Cerebellar nuclear complex (tissue), 1 donor: Measurements from ENCODE around the gene GATAD2B.

ENCODE experiments used
- DNase-seq, 2 experiments: peaks; one replicate each; lab custom pipeline; 2025; lab: John Stamatoyannopoulos, UW

GATAD2B gene

GRCh38 chr1:153922972-153923925 lies at the start of gene GATAD2B:
Gene GATAD2B, minus strand, starts transcription at chr1:153922972. Its CDS starts 94,625 bp downstream, at chr1:153828347.
- peak; percentile 92 to 98 for DNase-seq

DNA sequence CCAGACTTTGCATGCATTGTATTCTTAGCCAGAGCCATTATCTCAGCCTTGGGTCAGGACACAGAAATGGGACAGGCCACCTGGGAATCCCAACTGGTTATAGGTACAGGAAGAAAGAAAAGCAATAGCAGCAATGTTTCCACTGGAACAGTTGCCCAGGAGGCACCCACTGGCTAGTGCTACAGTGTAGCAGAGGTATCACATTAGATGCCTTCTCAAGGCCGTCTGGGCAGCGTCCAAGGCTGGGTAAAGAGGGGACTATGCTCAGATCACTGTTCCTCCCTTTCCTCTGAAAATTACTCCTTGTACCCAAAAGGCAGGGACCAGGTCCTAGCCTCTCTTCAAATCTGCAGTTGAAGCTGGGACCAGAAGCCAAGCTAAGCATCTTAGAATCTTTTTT lies 47.6 kb upstream of the GATAD2B start:
- no peak for DNase-seq

- DNase-seq, result no peak
Measured at GRCh38 chr1:153968972-153969371, 46.2 kb upstream of the GATAD2B start.

- DNase-seq, result no peak
Measured at GRCh38 chr1:153968408-153968807, 45.6 kb upstream of the GATAD2B start.

DNA sequence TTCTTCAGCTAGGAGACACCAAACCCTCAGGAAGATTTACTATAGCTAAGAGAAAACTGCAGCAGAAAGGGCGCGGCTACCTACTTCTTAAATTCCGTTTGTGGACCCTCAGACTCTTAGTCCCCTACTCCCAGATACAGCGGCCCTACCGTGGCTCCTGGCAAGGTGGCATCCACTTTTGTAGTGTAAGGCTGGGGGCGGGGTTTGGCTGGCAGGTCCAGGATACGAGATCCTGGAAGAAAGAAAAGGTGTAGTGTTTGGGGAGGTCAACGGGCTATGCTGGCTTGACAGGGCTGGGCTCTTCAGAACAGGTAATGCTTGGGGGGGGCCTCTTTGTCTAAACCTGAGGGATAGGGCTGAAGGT lies 45.2 kb upstream of the GATAD2B start:
- DNase-seq, result no peak

DNA sequence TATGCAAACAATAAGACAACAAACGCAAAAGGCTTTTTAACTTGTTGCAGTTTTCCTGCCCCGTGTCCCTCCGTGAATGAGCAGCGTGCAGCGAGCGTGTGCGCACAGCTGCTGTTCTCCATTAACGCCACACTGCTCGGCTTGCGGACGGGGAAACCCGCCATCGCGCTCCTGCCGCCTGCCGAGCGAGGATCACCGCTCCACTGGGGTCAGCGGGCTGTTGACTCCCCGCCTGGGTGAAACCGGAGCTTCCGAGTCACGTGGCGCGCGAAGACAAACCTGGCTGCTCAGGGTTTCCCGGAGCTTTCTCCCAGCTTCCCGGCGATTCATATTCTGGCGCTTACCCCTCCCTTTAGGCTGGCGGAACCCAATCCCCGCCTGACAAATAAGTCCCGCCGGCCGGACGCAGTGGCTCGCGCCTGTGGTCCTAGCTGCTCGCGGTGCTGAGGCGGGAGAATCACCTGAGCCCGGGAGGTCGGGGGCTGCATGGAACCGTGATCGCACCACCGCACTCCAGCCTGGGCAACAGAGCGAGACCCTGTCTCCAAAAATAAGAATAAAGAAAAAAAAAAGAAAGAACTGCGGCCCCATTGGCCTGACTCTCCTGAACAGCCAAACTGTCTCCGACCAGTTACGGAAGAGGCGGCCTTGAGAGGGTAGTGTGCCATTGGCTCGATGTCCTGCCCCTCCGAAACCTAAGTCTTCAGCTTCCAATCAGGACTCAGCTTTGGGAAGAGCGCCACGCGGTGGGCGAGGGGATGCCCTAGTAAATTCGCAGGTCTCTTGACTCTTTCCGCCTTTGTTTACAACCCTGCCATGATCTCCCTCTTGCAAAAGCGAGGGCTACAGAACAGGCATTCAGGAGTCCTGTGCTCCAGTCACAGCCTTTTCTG lies 44.6 kb upstream of the GATAD2B start, which contains the start of gene CREB3L4:
TSS of gene CREB3L4 (plus strand) at position 796 of the 893 bp plus-strand sequence. CDS start 624 bp downstream, outside the sequence.
- DNase-seq, result peak; percentile 81 to 97

DNA sequence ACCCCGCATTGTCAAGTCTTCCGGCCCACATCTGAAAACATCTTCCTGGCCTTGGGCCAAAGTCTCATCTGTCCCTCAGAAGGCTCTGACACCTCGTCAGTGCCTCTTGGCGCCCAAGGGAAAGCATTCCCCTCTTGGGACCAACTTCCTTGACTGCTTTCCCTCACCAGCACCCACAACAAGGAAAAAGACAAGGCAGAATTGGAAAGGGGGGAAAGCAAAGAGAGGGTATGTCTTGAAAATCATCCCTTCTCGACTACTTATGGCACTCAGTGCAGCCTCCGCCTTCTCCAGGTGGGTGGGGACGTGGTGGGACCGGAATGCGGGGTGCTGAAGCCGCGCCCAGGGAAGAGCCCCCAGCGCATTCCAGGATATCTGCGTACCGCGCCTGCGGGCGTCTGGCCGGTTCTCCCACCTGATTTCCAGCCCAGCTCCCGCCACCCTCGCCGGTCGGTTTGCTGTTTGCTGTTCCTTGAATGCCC lies 41.1 kb upstream of the GATAD2B start:
- no peak for DNase-seq

GRCh38 chr1:153963030-153963849 lies 40.5 kb upstream of the GATAD2B start, which contains the start of gene SLC39A1:
Gene SLC39A1, minus strand, starts transcription at chr1:153963537. Its CDS starts 822 bp downstream, at chr1:153962715.
- peak; percentile 96 to 97 for DNase-seq

- DNase-seq, result no peak
Measured at GRCh38 chr1:153962088-153963029, 39.6 kb upstream of the GATAD2B start.

DNA sequence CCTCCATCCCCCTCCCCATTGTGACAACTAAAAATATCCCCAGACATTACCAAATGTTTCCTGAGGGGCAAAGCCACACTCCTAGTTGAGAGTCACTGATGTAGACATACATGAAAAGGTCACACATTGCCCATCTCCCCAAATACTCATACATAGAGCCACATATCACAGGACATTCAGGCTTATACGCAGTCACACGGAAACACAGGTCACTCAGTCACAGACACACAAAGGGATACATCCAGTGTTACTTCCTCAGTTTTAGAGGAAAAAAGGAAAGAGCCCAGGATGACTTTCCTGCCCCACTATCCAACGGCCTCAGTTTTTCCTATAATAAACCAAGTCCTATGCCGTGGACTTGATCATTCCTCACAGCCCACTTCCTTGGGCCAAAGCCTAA lies 38.6 kb upstream of the GATAD2B start:
- DNase-seq, result no peak

GRCh38 chr1:153960206-153960605 lies 37.4 kb upstream of the GATAD2B start:
- DNase-seq, result no peak

GRCh38 chr1:153959454-153959853 lies 36.7 kb upstream of the GATAD2B start:
- DNase-seq, result no peak

DNA sequence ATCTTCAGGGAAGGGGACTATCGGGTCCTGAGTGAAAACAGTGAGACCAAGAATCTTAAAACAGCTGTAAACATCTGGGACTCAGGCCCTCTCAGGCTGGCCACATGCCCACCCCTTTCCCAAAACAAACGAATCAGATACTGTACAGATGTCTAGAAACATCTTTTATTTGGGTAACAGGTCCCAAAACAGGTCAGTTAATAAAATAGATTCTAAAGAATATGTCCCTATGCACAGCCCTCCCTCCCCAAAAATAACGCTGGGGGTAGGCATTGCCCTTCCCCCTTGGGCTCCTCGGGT lies 36.1 kb upstream of the GATAD2B start:
- DNase-seq, result no peak

DNA sequence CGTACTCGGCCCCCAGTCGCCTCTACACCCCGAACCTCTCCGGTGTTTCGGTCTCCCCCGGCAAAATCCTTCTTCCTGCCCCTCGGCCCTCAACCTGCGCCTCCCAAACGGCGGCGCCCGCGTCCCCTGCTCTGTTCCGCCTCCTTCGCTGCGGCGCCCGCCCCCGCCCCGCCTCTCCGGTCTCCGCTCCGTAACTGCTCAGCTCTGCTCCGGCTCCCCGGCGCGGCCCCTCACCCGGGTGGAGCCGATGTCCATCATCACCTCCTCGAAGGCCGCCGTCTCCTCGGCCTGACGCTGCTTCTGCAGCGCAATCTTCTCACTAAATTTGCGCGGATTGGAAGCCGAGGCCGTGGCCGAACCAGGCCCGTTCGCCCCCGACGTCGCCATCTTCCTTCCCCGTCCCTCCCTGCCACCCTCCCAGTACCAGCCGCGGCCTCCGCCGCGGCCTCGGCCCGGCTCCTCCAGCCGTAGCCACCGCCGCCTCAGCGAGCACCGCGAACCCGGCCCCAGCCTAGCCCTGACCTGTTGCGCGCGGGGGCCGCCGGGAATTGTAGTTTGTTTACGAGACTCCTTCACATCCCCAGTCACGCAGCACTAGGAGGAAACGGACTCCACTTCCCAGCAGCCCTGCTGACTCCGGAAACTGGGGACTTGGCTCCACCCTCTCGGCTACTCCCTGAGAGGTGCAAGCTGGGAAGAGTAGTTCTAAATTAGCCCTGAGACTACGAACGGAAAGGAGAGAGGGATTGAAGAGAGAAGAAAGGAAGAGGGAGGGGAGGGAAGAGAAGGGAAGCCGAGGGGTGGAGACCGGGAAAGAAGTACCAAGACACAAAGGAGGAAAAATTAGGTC lies 35.6 kb upstream of the GATAD2B start, which contains the start of gene CRTC2:
TSS of gene CRTC2 (minus strand) at position 502 of the 850 bp plus-strand sequence. CDS start at position 387, 115 bp downstream.
- peak; percentile 94 to 99 for DNase-seq

- no peak for DNase-seq
Measured at GRCh38 chr1:153957744-153958110, 35.0 kb upstream of the GATAD2B start.

DNA sequence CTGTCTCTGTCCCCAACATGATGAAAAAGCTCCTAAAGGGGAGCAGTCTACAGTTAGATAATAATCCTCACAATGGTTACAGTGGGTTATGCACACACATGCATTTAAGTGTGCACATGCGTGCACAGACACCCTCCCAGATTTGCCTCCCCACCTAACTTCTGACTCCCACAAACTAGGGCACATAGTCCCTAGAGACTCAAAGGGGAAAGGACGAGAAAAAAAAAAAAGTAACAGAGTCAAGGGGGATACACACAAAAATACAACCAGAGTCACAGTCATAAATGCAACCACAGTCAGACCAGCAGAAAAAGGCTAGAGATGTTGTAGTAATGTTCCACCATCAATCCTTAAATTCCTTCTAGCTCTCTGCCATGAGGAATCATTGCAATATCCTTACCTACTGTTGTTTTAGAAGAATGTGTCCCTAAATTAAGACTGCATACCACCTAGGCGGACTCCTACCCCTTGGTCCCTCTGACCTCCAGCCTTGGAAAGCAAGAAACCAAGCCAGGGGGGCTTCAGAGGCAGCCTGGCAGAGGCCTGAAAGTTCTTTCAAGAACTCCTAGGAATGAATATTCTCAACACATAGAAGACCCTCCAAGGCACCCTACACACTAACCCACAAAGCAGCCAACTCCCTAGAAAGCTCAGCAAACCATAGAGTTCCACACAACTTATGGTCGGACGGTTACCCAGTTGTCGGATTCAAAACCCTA lies 34.4 kb upstream of the GATAD2B start:
- DNase-seq, result no peak

GRCh38 chr1:153954826-153955225 lies 32.1 kb upstream of the GATAD2B start:
- DNase-seq, result no peak

GRCh38 chr1:153953859-153954365 lies 31.1 kb upstream of the GATAD2B start:
- no peak for DNase-seq
